ENCODE measurements around the gene PDE6B.

PDE6B gene

DNA sequence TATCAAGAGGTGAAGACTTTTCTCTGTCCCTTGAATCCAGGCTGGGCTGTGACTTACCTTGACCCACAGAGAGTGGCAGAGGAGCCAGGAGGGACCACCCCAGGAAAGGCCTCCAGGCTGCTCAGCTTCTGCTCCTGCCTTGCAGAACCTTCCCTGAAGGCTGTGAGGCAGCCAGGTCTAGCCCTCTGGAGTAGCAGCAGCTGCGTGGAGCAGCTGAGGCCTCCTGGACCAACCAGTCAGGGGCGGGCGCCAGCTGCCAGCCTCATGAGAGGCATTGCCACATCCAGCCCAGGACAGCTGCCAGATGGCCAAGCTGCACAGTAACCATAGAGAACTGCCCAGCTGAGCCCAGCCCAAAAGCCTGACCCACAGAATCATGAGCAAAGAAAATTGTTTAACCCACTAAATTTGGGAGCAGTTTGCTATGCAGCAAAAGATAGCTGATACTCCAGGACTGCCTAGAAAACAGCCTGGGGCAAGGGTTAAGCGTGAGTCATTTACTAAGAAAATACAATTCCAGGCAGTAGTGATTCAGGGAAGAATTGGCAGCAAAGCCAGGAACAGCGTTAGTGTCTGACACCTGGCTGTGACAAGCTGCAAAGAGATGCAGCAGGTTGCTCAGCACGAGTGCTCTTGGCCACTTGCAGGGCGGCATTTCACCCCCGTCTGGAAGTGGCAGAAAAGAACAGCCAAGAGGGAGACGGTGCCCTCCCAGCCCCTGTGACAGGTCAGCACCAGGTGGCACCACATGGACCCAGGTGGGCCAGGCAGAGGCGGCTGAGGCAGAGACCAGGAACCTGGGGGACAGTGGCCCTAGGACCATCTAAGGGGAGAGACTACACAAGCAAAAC is 14.7 kb upstream of the PDE6B start:
- DNase-seq (ENCODE audit: extremely low read depth, low read depth) = no peak
- TF ChIP-seq, protein P1, sequence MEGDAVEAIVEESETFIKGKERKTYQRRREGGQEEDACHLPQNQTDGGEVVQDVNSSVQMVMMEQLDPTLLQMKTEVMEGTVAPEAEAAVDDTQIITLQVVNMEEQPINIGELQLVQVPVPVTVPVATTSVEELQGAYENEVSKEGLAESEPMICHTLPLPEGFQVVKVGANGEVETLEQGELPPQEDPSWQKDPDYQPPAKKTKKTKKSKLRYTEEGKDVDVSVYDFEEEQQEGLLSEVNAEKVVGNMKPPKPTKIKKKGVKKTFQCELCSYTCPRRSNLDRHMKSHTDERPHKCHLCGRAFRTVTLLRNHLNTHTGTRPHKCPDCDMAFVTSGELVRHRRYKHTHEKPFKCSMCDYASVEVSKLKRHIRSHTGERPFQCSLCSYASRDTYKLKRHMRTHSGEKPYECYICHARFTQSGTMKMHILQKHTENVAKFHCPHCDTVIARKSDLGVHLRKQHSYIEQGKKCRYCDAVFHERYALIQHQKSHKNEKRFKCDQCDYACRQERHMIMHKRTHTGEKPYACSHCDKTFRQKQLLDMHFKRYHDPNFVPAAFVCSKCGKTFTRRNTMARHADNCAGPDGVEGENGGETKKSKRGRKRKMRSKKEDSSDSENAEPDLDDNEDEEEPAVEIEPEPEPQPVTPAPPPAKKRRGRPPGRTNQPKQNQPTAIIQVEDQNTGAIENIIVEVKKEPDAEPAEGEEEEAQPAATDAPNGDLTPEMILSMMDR (IDR thresholded peaks at IDR 0.05; ENCODE audit: low read depth, low read length) = no peak

DNA sequence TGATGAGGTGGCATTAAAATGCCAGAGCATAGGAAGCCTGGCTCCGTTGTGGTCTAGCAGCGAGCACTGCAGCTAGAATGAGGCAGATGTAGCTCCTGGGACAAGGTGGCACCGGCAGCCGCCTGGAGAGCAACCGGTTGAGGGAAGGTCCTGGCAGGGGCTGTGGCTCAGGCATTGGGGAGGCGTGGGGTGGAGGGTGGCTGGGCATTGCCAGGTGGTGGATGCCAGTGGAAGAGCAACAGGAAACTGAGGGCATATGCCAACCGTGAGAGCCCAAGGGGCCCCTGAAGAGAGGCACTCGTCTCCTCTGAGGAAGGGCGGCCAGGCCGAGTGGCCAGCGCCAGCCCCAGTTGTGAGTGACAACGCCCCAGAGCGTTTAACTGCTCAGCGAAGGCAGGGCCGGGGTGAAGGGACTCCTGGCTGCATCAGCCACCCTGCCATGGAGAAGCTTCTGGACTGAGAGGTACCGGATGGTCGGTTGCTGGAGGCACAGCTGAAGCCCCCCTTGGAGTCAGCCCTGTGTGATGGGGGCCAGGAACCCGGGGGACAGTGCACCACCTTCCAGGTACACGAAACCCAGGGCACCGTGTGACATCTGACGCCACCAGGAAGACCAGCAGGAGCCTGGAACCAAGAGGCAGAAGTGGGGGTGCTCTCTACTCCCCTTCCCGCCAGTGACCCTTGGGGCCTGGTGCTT is 13.2 kb upstream of the PDE6B start:
- DNase-seq (ENCODE audit: extremely low read depth, low read depth) = no peak

DNA sequence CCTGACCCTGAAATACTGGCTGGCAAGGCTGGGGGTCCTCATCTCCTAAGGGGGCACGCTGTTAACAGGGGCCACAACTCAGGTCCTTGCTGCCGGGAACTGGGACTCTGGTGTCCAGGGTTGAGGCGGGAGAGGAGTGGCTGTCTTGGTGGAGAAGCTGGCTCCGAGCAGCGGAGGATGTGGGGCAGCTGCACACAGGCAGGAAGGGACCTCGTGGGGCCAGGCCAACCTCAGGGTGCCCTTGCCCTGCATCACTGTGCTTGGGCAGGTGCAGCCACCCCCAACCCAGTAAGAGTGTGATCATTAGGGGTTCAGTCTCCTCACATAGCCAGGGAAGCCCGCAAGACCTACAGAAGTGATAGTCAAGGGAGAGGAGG is 12.6 kb upstream of the PDE6B start:
- DNase-seq (ENCODE audit: extremely low read depth, low read depth) = no peak
- TF ChIP-seq, protein P1 (IDR thresholded peaks at IDR 0.05; ENCODE audit: low read depth, low read length) = no peak

More for the DNA sequence above, 13.2 kb upstream of the PDE6B start:
- TF ChIP-seq, protein P1 (IDR thresholded peaks at IDR 0.05; ENCODE audit: low read depth, low read length) = no peak

DNA sequence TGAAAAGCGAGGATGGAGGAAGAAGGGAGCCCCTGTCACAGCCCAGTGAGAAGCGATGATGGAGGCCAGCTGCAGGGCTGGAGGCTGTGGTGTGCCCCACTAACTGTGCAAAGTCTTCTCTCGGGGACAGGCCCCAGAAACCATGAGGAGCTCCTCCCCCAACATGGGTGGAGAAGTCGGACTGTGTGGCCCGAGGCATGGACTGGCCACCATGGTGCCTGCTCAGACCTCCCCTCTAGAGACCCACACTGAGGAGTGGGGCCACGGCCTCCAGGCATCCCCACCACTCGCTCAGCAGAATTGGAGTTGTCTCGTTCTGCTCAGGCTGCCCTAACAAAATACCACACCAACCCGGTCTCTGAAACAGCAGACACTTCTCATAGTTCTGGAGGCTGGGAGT is 12.2 kb upstream of the PDE6B start:
- TF ChIP-seq, protein P1 (IDR thresholded peaks at IDR 0.05; ENCODE audit: low read depth, low read length) = no peak
- no peak for DNase-seq (ENCODE audit: extremely low read depth, low read depth)

DNA sequence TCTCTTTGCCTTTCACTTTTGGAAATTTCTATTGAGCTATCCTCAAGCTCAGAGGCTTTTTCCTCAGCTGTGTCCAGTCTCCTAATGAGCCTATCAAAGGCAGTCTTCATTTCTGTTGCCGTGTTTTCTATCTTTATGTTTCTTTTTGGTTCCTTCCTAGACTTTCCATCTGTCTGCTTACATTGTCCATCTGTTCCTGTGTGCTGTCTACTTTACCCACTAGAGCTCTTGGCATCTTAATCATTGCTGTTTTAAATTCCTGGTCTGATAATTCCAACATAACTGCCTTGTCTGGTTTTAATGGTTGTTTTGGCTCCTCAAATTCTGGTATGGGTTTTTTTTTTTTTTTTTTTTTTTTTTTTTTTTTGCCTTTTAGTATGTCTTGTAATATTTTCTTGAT is 9.3 kb upstream of the PDE6B start:
- no peak for DNase-seq (ENCODE audit: extremely low read depth, low read depth)
- TF ChIP-seq, protein P1 (IDR thresholded peaks at IDR 0.05; ENCODE audit: low read depth, low read length) = no peak

DNA sequence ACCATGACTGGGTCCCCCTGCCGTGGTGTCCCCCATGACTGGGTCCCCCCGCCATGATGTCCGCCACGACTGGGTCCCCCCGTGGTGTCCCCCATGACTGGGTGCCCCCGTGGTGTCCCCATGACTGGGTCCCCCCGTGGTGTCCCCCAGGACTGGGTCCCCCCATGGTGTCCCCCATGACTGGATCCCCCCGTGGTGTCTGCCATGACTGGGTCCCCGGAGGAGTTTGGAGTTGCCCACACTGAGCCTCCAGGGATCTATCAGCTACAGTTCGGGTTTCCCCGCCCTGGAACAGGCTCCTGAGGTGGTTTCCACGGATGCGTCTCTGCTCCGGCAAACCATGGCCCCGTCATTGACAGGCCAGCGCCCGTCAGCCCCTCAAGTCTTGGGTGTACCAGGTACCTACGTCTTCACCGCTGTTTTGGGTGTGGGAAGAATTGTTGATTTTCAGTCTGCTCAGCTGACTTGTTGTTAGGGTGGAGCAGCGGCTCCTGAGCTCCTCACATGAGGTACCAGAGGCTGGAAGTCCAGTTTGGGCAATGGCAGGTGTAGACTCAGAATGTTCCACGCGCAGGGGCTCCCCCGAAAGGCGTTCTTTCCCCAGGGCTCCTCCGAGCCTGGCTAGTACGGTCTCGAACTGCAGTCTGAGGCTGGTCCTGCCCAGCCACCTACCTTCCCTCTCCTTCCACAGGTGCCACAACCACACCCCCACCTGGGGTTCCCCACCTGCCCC is 8.3 kb upstream of the PDE6B start:
- DNase-seq (ENCODE audit: extremely low read depth, low read depth) = no peak

More for the DNA sequence above, 8.3 kb upstream of the PDE6B start:
- TF ChIP-seq, protein P1 (IDR thresholded peaks at IDR 0.05; ENCODE audit: low read depth, low read length) = no peak

All from AG09319 (cell line).